Measurements from ENCODE around the gene NEK5.
"Not testable (repeated sequence)": the region's sequence is repeated elsewhere in the genome, so short reads cannot be mapped to it uniquely, and the experiment has no call there.

The NEK5 gene

GRCh38 chr13:52164989-52165388, 36.1 kb upstream of the NEK5 start:
- no peak for DNase-seq (ENCODE audit: low read depth)
- no peak for TF ChIP-seq CTCF (conservative IDR thresholded peaks at IDR 0.05; ENCODE audit: low read length)

GRCh38 chr13:52163878-52164277, 35.0 kb upstream of the NEK5 start:
- DNase-seq (ENCODE audit: low read depth); H3K4me3 ChIP-seq (ENCODE audit: low read length): not testable (repeated sequence)

More at GRCh38 chr13:52164989-52165388, 36.1 kb upstream of the NEK5 start:
- H3K4me3 ChIP-seq (ENCODE audit: low read length): no peak overlapping the region

GRCh38 chr13:52162279-52163101, 33.6 kb upstream of the NEK5 start:
- no peak for TF ChIP-seq CTCF (conservative IDR thresholded peaks at IDR 0.05; ENCODE audit: low read length)
- H3K4me3 ChIP-seq (ENCODE audit: low read length): no peak overlapping the region
- DNase-seq (ENCODE audit: low read depth): no peak

GRCh38 chr13:52161181-52161646, 32.3 kb upstream of the NEK5 start:
- no peak for DNase-seq (ENCODE audit: low read depth)
- TF ChIP-seq CTCF (conservative IDR thresholded peaks at IDR 0.05; ENCODE audit: low read length): no peak
- H3K4me3 ChIP-seq (ENCODE audit: low read length): no peak overlapping the region

GRCh38 chr13:52160506-52160905, 31.6 kb upstream of the NEK5 start:
- no peak for DNase-seq (ENCODE audit: low read depth)
- no peak overlapping the region for H3K4me3 ChIP-seq (ENCODE audit: low read length)
- no peak for TF ChIP-seq CTCF (conservative IDR thresholded peaks at IDR 0.05; ENCODE audit: low read length)

GRCh38 chr13:52160053-52160452, 31.2 kb upstream of the NEK5 start:
- DNase-seq (ENCODE audit: low read depth): no peak
- no peak overlapping the region for H3K4me3 ChIP-seq (ENCODE audit: low read length)
- no peak for TF ChIP-seq CTCF (conservative IDR thresholded peaks at IDR 0.05; ENCODE audit: low read length)

- no peak for TF ChIP-seq CTCF (conservative IDR thresholded peaks at IDR 0.05; ENCODE audit: low read length)
- peak; percentile 67 for DNase-seq (ENCODE audit: low read depth)
- H3K4me3 ChIP-seq (ENCODE audit: low read length): peak within 1 kb of the TSS; percentile 75
Observed at GRCh38 chr13:52159159-52159982, 30.5 kb upstream of the NEK5 start, which contains the start of gene NEK3. Gene NEK3 (minus strand): TSS chr13:52159597. CDS start chr13:52156191, 3,406 bp downstream.
